HG02981 (cell line): Measurements from ENCODE around the gene ANO4.

Source experiments
- ATAC-seq: cut with Tn5 transposase; IDR thresholded peaks from one replicate; pipeline ENCODE4 v1.9.1; 2021; ENCODE audit warnings: mild to moderate bottlenecking, moderate library complexity; ENCODE audit not compliant: unreplicated experiment

The ANO4 gene

GRCh38 chr12:100936661-100937060 is 142.1 kb downstream of the ANO4 start:
- ATAC-seq, result no peak

GRCh38 chr12:100940503-100940902 is 145.9 kb downstream of the ANO4 start:
- ATAC-seq, result no peak

- no peak for ATAC-seq
These were observed 148.6 kb downstream of the ANO4 start for GRCh38 chr12:100942984-100943749.

- ATAC-seq, result no peak
These were observed 157.2 kb downstream of the ANO4 start for GRCh38 chr12:100951756-100952155.

- no peak for ATAC-seq
These were observed 158.6 kb downstream of the ANO4 start for GRCh38 chr12:100953217-100953616.

- ATAC-seq, result no peak
These were observed 159.1 kb downstream of the ANO4 start for GRCh38 chr12:100953677-100954076.

- ATAC-seq, result no peak
These were observed 159.5 kb downstream of the ANO4 start for GRCh38 chr12:100954118-100954517.

GRCh38 chr12:100955139-100955538 is 160.6 kb downstream of the ANO4 start:
- no peak for ATAC-seq

- ATAC-seq, result no peak
These were observed 161.8 kb downstream of the ANO4 start for GRCh38 chr12:100956311-100956852.

- no peak for ATAC-seq
These were observed 164.9 kb downstream of the ANO4 start for GRCh38 chr12:100959481-100959880.

GRCh38 chr12:100962086-100962712 is 167.6 kb downstream of the ANO4 start:
- ATAC-seq, result no peak

GRCh38 chr12:100963381-100963780 is 168.8 kb downstream of the ANO4 start:
- no peak for ATAC-seq

- ATAC-seq, result no peak
These were observed 169.5 kb downstream of the ANO4 start for GRCh38 chr12:100964028-100964427.

- no peak for ATAC-seq
These were observed 172.6 kb downstream of the ANO4 start for GRCh38 chr12:100967189-100967588.

GRCh38 chr12:100970894-100971293 is 176.3 kb downstream of the ANO4 start:
- ATAC-seq, result no peak

- ATAC-seq, result no peak
These were observed 177.5 kb downstream of the ANO4 start for GRCh38 chr12:100972121-100972520.

GRCh38 chr12:100974341-100974740 is 179.8 kb downstream of the ANO4 start:
- ATAC-seq, result no peak

- ATAC-seq, result no peak
These were observed 180.2 kb downstream of the ANO4 start for GRCh38 chr12:100974747-100975146.

GRCh38 chr12:100976735-100977134 is 182.2 kb downstream of the ANO4 start:
- ATAC-seq, result no peak

GRCh38 chr12:100980856-100981255 is 186.3 kb downstream of the ANO4 start:
- ATAC-seq, result no peak

- no peak for ATAC-seq
These were observed 188.1 kb downstream of the ANO4 start for GRCh38 chr12:100982511-100983183.

GRCh38 chr12:100984796-100985195 is 190.2 kb downstream of the ANO4 start:
- no peak for ATAC-seq
